GM12878 (cell line): Measurements from ENCODE around the gene NUP62. TPM values are rescaled to one million over a fixed set of nuclear protein-coding genes. Genes with fewer than 3 reads are reported as not detected.
A peak's percentile ranks its signal among the peaks of the same experiment; 100 is the strongest.

Experiments
- ATAC-seq: fragments of 200-7000 bp; cut with Tn5 transposase; 3 replicates; pipeline ENCODE4 v1.9.1; 2020; ENCODE audit warnings: mild to moderate bottlenecking, moderate library complexity
- BruUV-seq: library from RNA; stranded (reverse); fragments of 400-500 nt; replicated peaks from 2 replicates; lab custom pipeline; 2021; lab: Mats Ljungman, UMichigan
- CTCF ChIA-PET: fragments of 300-600 bp; sonication (Branson Sonifier 250); formaldehyde crosslinking; extraction: SDS; loops from one replicate; lab custom pipeline; 2021; ENCODE audit warnings: inconsistent platforms; lab: Yijun Ruan, JAX
- POLR2A ChIA-PET: fragments of 350-600 bp; formaldehyde crosslinking; extraction: SDS; loops from one replicate; lab custom pipeline; 2021; ENCODE audit warnings: inconsistent platforms; lab: Charles Lee
- RAD21 ChIA-PET: fragments of 300-600 bp; sonication (Branson Sonifier 250); formaldehyde crosslinking; loops from one replicate; lab custom pipeline; 2023; ENCODE audit warnings: antibody characterized with exemption; ENCODE audit not compliant: unreplicated experiment; lab: Charles Lee
- SMC1A ChIA-PET: fragments of 300-600 bp; sonication (Branson Sonifier 250); formaldehyde crosslinking; loops from one replicate; lab custom pipeline; 2023; ENCODE audit not compliant: unreplicated experiment, uncharacterized antibody; lab: Charles Lee
- DNase-seq: peaks from one replicate; pipeline ENCODE4 v3.0.0-alpha.2; 2011; ENCODE audit warnings: low read depth, low spot score
- FAIRE-seq: peaks from 3 replicates; lab custom pipeline; 2011; peaks lifted over from hg19 to GRCh38; lab: Jason Lieb, UNC
- H2AFZ ChIP-seq: 2 replicates; pipeline ENCODE4 v1.6.0; 2011; ENCODE audit warnings: low read depth, low read length, control low read depth; ENCODE audit not compliant: control insufficient read depth
- H3K27ac ChIP-seq: 2 replicates; pipeline ENCODE4 v1.5.1; 2011; ENCODE audit warnings: control low read depth; ENCODE audit not compliant: control insufficient read depth, insufficient read depth
- H3K27me3 ChIP-seq, 2 experiments: replicated peaks in 1 of 2; 2 replicates each; pipeline versions ENCODE4 v1.6.0 to v1.6.1; 2011; ENCODE audit warnings: low read length in 1 of 2; ENCODE audit not compliant: control insufficient read depth in 2 of 2, insufficient read depth in 2 of 2
- H3K36me3 ChIP-seq, 2 experiments: 2 replicates each; pipeline ENCODE4 v1.5.1; 2011; ENCODE audit warnings: low read length in 1 of 2; ENCODE audit not compliant: control insufficient read depth in 2 of 2, insufficient read depth in 2 of 2
- H3K4me1 ChIP-seq: 2 replicates; pipeline ENCODE4 v1.6.1; 2011; ENCODE audit warnings: mild to moderate bottlenecking, low read length, moderate library complexity, mixed read lengths; ENCODE audit not compliant: control insufficient read depth, insufficient read depth
- H3K4me2 ChIP-seq: 2 replicates; pipeline ENCODE4 v1.6.0; 2011; ENCODE audit warnings: control low read depth; ENCODE audit not compliant: control insufficient read depth, insufficient read depth
- H3K4me3 ChIP-seq: fragments of 200-600 bp; sonication (generic); 2 replicates; pipeline ENCODE4 v1.5.1; 2016
- H3K79me2 ChIP-seq: 2 replicates; pipeline ENCODE4 v1.6.0; 2011; ENCODE audit warnings: low read length; ENCODE audit not compliant: control insufficient read depth, insufficient read depth
- H3K9ac ChIP-seq: 2 replicates; pipeline ENCODE4 v1.8.0; 2011; ENCODE audit warnings: low read length, control low read depth, mixed read lengths; ENCODE audit not compliant: control insufficient read depth, insufficient read depth
- H3K9me3 ChIP-seq: replicated peaks from 3 replicates; pipeline ENCODE4 v1.5.1; 2011; ENCODE audit warnings: mild to moderate bottlenecking, low read length; ENCODE audit not compliant: control insufficient read depth, insufficient read depth
- H4K20me1 ChIP-seq: 2 replicates; pipeline ENCODE4 v1.6.0; 2011; ENCODE audit not compliant: control insufficient read depth, insufficient read depth
- BACH1 ChIP-seq: fragments of 450-650 bp; IDR thresholded peaks from 2 replicates; pipeline ENCODE4 v1.6.1; 2017; ENCODE audit warnings: mild to moderate bottlenecking, borderline replicate concordance
- CHD2 ChIP-seq: IDR thresholded peaks from 2 replicates; pipeline ENCODE4 v1.6.1; 2011; ENCODE audit warnings: low read depth, low read length, improper control_type of control experiment, borderline replicate concordance
- E2F4 ChIP-seq: IDR thresholded peaks from 2 replicates; pipeline ENCODE4 v1.6.1; 2012; ENCODE audit warnings: low read depth, low read length, improper control_type of control experiment
- EED ChIP-seq: sonication (generic); IDR thresholded peaks from 2 replicates; pipeline ENCODE4 v1.6.1; 2016; ENCODE audit warnings: antibody characterized with exemption, low read depth
- HDAC6 ChIP-seq: fragments of 200-600 bp; sonication (generic); IDR thresholded peaks from one replicate; pipeline ENCODE4 v1.8.0; 2017; ENCODE audit warnings: antibody characterized with exemption; ENCODE audit not compliant: unreplicated experiment
- HDGF ChIP-seq: fragments of 450-650 bp; IDR thresholded peaks from 2 replicates; pipeline ENCODE4 v1.6.1; 2016; ENCODE audit warnings: antibody characterized with exemption
- IKZF2 ChIP-seq, 2 experiments: fragments of 450-650 bp; IDR thresholded peaks; 2 replicates each; pipeline ENCODE4 v1.6.1; 2017; ENCODE audit warnings: mild to moderate bottlenecking in 2 of 2, moderate library complexity in 2 of 2
- MEF2B ChIP-seq: fragments of 450-650 bp; IDR thresholded peaks from 2 replicates; pipeline ENCODE4 v1.6.1; 2018; ENCODE audit warnings: mild to moderate bottlenecking, moderate library complexity; ENCODE audit not compliant: partially characterized antibody, poor library complexity, severe bottlenecking
- MLLT1 ChIP-seq: fragments of 450-650 bp; IDR thresholded peaks from 2 replicates; pipeline ENCODE4 v1.6.1; 2016; ENCODE audit warnings: mild to moderate bottlenecking
- NBN ChIP-seq: fragments of 450-650 bp; IDR thresholded peaks from 2 replicates; pipeline ENCODE4 v1.6.1; 2016
- NFIC ChIP-seq: IDR thresholded peaks from 2 replicates; pipeline ENCODE4 v1.6.1; 2012; ENCODE audit warnings: low read depth, mild to moderate bottlenecking, inconsistent platforms, low read length, moderate library complexity
- POLR2A ChIP-seq: IDR thresholded peaks from 2 replicates; pipeline ENCODE4 v1.6.1; 2011; ENCODE audit warnings: low read depth, mild to moderate bottlenecking, low read length
- POLR2AphosphoS5 ChIP-seq: IDR thresholded peaks from 2 replicates; pipeline ENCODE4 v1.6.1; 2011; ENCODE audit warnings: mild to moderate bottlenecking, low read length, inconsistent platforms
- RB1 ChIP-seq: fragments of 450-650 bp; formaldehyde crosslinking; IDR thresholded peaks from 2 replicates; pipeline ENCODE4 v1.6.1; 2017; ENCODE audit warnings: mild to moderate bottlenecking, borderline replicate concordance
- RFX5 ChIP-seq: IDR thresholded peaks from 2 replicates; pipeline ENCODE4 v1.6.1; 2011; ENCODE audit warnings: low read depth, low read length, improper control_type of control experiment
- SIN3A ChIP-seq: IDR thresholded peaks from 2 replicates; pipeline ENCODE4 v1.6.1; 2012; ENCODE audit warnings: low read depth, low read length, improper control_type of control experiment
- SMAD1 ChIP-seq: fragments of 450-650 bp; IDR thresholded peaks from 2 replicates; pipeline ENCODE4 v1.6.1; 2018; ENCODE audit warnings: mild to moderate bottlenecking, low read depth; ENCODE audit not compliant: partially characterized antibody
- SMC3 ChIP-seq: IDR thresholded peaks from 2 replicates; pipeline ENCODE4 v1.6.1; 2011; ENCODE audit warnings: low read length, improper control_type of control experiment, borderline replicate concordance
- SP1 ChIP-seq: IDR thresholded peaks from one replicate; pipeline ENCODE4 v1.6.1; 2011; ENCODE audit warnings: low read depth, low read length
- ZNF622 ChIP-seq: fragments of 450-650 bp; IDR thresholded peaks from 2 replicates; pipeline ENCODE4 v1.6.1; 2017; ENCODE audit warnings: mild to moderate bottlenecking, inconsistent platforms
- WGBS: methylation state at CpG from one replicate; pipeline ENCODE4 v1.1.6; 2016; ENCODE audit warnings: low lambda C conversion rate; ENCODE audit not compliant: insufficient replicate concordance, insufficient coverage; ENCODE audit errors: missing lambda C conversion rate; 5-methylcytosine and 5-hydroxymethylcytosine counted together
- in situ Hi-C: fragments of 300-500 bp; cut with MboI; formaldehyde crosslinking; loops from 9 replicates; pipeline ENCODE4 v1.14.3; 2018; ENCODE audit warnings: mixed read lengths
- intact Hi-C: fragments of 100-400 bp; cut with micrococcal nuclease; formaldehyde crosslinking; loops from one replicate; pipeline ENCODE4 v1.14.2; 2022; ENCODE audit not compliant: unreplicated experiment
- polyA plus RNA-seq, 11 experiments: library from polyadenylated mRNA; depleted of rRNA in 4 of 11; unstranded in 6 of 11; stranded (reverse) in 5 of 11; fragments of >200 nt; fragmentation: Nextera tagmentation in 4 of 11; fragmentation: Illumina TruSeq in 1 of 11; extraction: Ambion mirVana in 4 of 11; extraction: Trizol in 1 of 11; gene quantifications; 1 replicate in 1 of 11; 2 replicates in 10 of 11; pipeline versions ENCODE4 v1.2.1 to v1.2.3, GENCODE V29; 2011 to 2016; ENCODE audit warnings: inconsistent platforms in 2 of 11, missing spikeins in 2 of 11, low read depth in 1 of 11
- total RNA-seq, 4 experiments: library from RNA; depleted of rRNA in 3 of 4; stranded (reverse); fragments of >200 nt in 3 of 4; fragmentation: Illumina TruSeq in 1 of 4; extraction: Trizol in 1 of 4; gene quantifications; 2 replicates each; pipeline versions ENCODE4 v1.2.1 to v1.2.3, GENCODE V29; 2013 to 2021

NUP62 gene
- total and polyA plus RNA-seq, 10 of the 15 experiments (the other 5 are each of a cell fraction or from before 2014, with no cell fraction given), result 19.5 to 110 (median 66.9) TPM

DNA sequence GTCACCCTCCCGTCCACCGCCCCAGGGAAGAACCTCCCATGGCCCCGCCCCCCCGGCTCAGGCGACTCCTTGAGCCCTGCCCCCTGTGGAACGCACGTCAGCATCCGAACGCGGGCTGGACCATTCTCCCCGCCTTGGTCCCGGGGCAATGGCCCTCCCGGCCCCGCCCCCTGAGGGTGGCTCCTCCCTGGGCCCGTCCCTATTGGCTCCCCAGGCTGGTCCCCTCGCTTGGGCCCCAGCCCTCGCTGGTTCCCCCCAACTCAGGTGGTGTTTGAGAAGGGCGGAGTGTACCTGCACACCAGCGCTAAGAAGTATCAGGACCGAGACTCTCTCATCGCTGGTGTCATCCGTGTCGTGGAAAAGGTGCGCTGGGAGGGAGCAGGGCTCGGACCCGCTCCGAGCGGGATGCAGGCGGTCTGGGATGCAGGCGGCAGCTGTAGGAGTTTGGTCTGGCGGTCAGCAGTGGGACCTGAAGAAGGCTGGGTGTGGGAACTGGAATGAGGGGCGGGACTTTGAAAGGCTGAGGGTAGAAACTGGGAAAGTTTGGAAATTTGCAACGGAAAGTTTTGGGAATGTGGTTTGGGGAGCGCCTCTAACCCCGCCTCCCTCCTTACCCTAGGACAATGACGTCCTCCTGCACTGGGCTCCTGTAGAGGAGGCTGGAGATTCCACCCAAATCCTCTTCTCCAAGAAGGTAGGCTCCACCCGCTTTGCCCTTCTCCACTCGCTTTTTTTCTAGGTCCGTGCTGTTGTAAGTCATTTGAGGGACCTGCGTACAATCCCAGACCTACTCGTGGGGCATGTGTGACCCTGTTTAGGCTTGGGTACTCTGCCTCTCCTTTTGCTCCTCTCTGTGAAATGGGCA, 51.2 kb downstream of the NUP62 start:
- peak overlapping the region; percentile 75 for H2AFZ ChIP-seq
- H3K4me3 ChIP-seq, result peak overlapping the region; percentile 73
- no TSS peak for BruUV-seq
- peaks cover 16% of the 10 kb centered on the region for H3K4me1 ChIP-seq
- peaks cover 2 to 8% of the 10 kb centered on the region in 2 experiments for H3K36me3 ChIP-seq
- peaks cover 25% of the 10 kb centered on the region for H3K79me2 ChIP-seq
- in situ Hi-C loops, result loop anchor here (25.0 kb wide), 1 partner anchor 1241 kb away; the partner anchor contains the start of genes CA11 and DBP
- CTCF ChIA-PET, result interaction anchor here (1.4 kb wide), 1 partner anchor 51 kb away, joined by 5 read pairs; the partner anchor contains the start of genes ATF5 and NUP62
- POLR2A ChIA-PET, result interaction anchor here (1.2 to 3.0 kb wide), 8 partner anchors 8 to 238 kb away, joined by 3 to 23 read pairs (median 7); partner anchors contain the start of genes ATF5, NUP62 and RRAS
- H3K9ac ChIP-seq, result peak overlapping the region; percentile 66
- H3K27ac ChIP-seq, result peak overlapping the region; percentile 95
- FAIRE-seq, result no peak
- 6% methylated on average over 33 of the region's 41 CpGs for WGBS
- SMC1A ChIA-PET, result interaction anchor here (1.1 to 2.1 kb wide), 5 partner anchors 10 to 112 kb away, joined by 3 to 6 read pairs (median 3); partner anchors contain the start of gene ATF5
- intact Hi-C loops, result loop anchor here (1.0 to 5.0 kb wide), 5 partner anchors 12 to 65 kb away; partner anchors contain the start of genes ATF5, FUZ, IL4I1 and NUP62
- H4K20me1 ChIP-seq, result no peaks in the 10 kb centered on the region
- RAD21 ChIA-PET, result interaction anchor here (0.7 to 1.1 kb wide), 6 partner anchors 9 to 112 kb away, joined by 3 to 7 read pairs (median 4); partner anchors contain the start of gene AP2A1
- DNase-seq, result peak; percentile 92
- no peaks in the 10 kb centered on the region; the same call in 2 of the 3 replicates for H3K9me3 ChIP-seq
- no peaks in the 10 kb centered on the region for H3K27me3 ChIP-seq
- H3K4me2 ChIP-seq, result peak overlapping the region; percentile 92
- peak; percentile 84 for ATAC-seq
- peak; percentile 44 for TF ChIP-seq POLR2A
- 0 out of 2 replicates have a peak, but pooled peaks have one; percentile 2 for TF ChIP-seq SMC3
- no peak for TF ChIP-seq NFIC
- TF ChIP-seq SP1, result peak; percentile 30
- peak; percentile 23; the same call in 1 of the 2 replicates for TF ChIP-seq BACH1
- peak; percentile 23; the same call in 1 of the 2 replicates for TF ChIP-seq NBN
- peak; percentile 87 for TF ChIP-seq HDGF
- 0 out of 2 replicates have a peak, but pooled peaks have one; percentile 31 for TF ChIP-seq E2F4
- peak; percentile 28; the same call in 1 of the 2 replicates for TF ChIP-seq EED
- TF ChIP-seq MEF2B, result peak; percentile 7
- TF ChIP-seq SMAD1, result peak; percentile 16
- TF ChIP-seq ZNF622, result no peak
- TF ChIP-seq HDAC6, result no peak
- TF ChIP-seq CHD2, result 0 out of 2 replicates have a peak, but pooled peaks have one; percentile 28
- peak in 1 of 2 experiments; percentile 33; a peak in 1 of 4 replicates for TF ChIP-seq IKZF2 (IDR thresholded peaks at IDR 0.05)
- TF ChIP-seq RB1, result peak; percentile 49; the same call in 1 of the 2 replicates
- TF ChIP-seq RFX5, result peak; percentile 53
- peak; percentile 28; the same call in 1 of the 2 replicates for TF ChIP-seq SIN3A
- TF ChIP-seq MLLT1, result 0 out of 2 replicates have a peak, but pooled peaks have one; percentile 49
- no peak for TF ChIP-seq POLR2AphosphoS5
